Fibroblast of mammary gland (primary cell): ENCODE data around the gene TRNT1.

Source experiments
- DNase-seq: peaks from one replicate; pipeline ENCODE4 v3.0.0-alpha.2; 2010; ENCODE audit warnings: low read depth
- H3K4me3 ChIP-seq: 2 replicates; pipeline ENCODE4 v1.5.1; 2011; ENCODE audit warnings: low read depth, mild to moderate bottlenecking, low read length, moderate library complexity; ENCODE audit not compliant: control insufficient read depth
- CTCF ChIP-seq: conservative IDR thresholded peaks from 2 replicates; pipeline ENCODE4 v1.5.1; 2011; ENCODE audit warnings: low read depth, low read length, inconsistent platforms; ENCODE audit not compliant: control insufficient read depth, insufficient read depth

Gene TRNT1

GRCh38 chr3:3194861-3195260 lies 68.1 kb downstream of the TRNT1 start:
- DNase-seq = no peak
- TF ChIP-seq CTCF = no peak
- H3K4me3 ChIP-seq = no peak overlapping the region

GRCh38 chr3:3196148-3196861 lies 69.6 kb downstream of the TRNT1 start:
- DNase-seq = peak; percentile 12
- H3K4me3 ChIP-seq = no peak overlapping the region
- peak; percentile 49 for TF ChIP-seq CTCF
